ENCODE data around the gene KRTAP2-1.

- no peak for TF ChIP-seq POLR2A (IDR thresholded peaks at IDR 0.05)
- TF ChIP-seq CTCF (IDR thresholded peaks at IDR 0.05 in 4 of 5, conservative IDR thresholded peaks at IDR 0.05 in 1 of 5) = no peak
Measured at GRCh38 chr17:41064301-41064700, 17.2 kb upstream of the KRTAP2-1 start.

Measured in gastrocnemius medialis (tissue), 4 donors.